Effector memory CD8-positive, alpha-beta T cell (primary cell): Measurements from ENCODE around the gene PROCA1.
A peak's percentile ranks its signal among the peaks of the same experiment; 100 is the strongest.

Experiments used
- ATAC-seq: fragments of 150-1000 bp; cut with Tn5 transposase; replicated peaks from 2 replicates; pipeline ENCODE4 v1.10.0; 2021; ENCODE audit warnings: mild to moderate bottlenecking, moderate library complexity
- DNase-seq, 3 experiments: peaks; one replicate each; pipeline ENCODE4 v3.0.0; 2021
- H3K27ac Mint-ChIP-seq, 2 donors: one replicate each; pipeline ENCODE4 v1.8.0; 2022; ENCODE audit warnings: mild to moderate bottlenecking in 2 of 2, mixed read lengths in 2 of 2, moderate library complexity in 2 of 2
- H3K27me3 Mint-ChIP-seq, 2 donors: one replicate each; pipeline ENCODE4 v1.8.0; 2022; ENCODE audit warnings: mixed read lengths in 2 of 2
- H3K36me3 Mint-ChIP-seq: one replicate; pipeline ENCODE4 v1.8.0; 2022; ENCODE audit warnings: mild to moderate bottlenecking, moderate library complexity, mixed read lengths; ENCODE audit not compliant: insufficient read depth
- H3K4me1 Mint-ChIP-seq, 2 donors: one replicate each; pipeline ENCODE4 v1.8.0; 2022; ENCODE audit warnings: low read depth in 2 of 2, mixed read lengths in 2 of 2
- H3K4me3 Mint-ChIP-seq, 2 donors: one replicate each; pipeline ENCODE4 v1.8.0; 2022; ENCODE audit warnings: mild to moderate bottlenecking in 2 of 2, mixed read lengths in 2 of 2, moderate library complexity in 2 of 2
- H3K9me3 Mint-ChIP-seq, 2 donors: one replicate each; pipeline ENCODE4 v1.8.0; 2022; ENCODE audit warnings: mixed read lengths in 2 of 2

Gene PROCA1

GRCh38 chr17:28703552-28704218, 8.0 kb downstream of the PROCA1 start:
- peak overlapping the region in 1 of 2 donors; percentile 73 for H3K27ac Mint-ChIP-seq
- peaks cover 39% of the 10 kb centered on the region for H3K36me3 Mint-ChIP-seq
- DNase-seq (no peak), ATAC-seq (no peak)
- peaks cover 0 to 4% of the 10 kb centered on the region in 2 donors for H3K4me1 Mint-ChIP-seq
- no peak overlapping the region for H3K4me3 Mint-ChIP-seq
- no peaks in the 10 kb centered on the region for H3K9me3 Mint-ChIP-seq
- H3K27me3 Mint-ChIP-seq: no peaks in the 10 kb centered on the region

DNA sequence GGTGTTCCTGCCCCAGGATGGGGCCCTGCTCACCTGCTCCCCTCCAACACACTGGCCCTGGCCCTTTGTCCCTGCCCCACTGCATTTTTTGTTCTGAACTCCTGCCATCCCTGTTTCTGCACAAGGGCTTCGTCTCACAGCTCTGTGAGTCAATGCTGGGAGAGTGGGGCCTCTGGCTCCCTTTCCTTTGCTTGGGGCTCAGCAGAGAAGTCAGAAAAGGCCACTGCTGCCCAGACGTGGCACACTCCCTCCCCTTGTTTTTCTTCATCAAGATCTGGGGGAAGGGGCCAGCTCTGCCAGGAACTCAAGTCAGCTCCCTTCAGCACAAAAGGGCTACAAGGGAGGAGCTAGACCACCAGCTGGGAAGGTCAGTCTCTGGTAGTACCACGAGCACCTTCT, 8.9 kb downstream of the PROCA1 start:
- Mint-ChIP-seq H3K27ac (peak overlapping the region; percentile 25 to 72), H3K4me3 (no peak overlapping the region), H3K27me3 (no peaks in the 10 kb centered on the region), H3K36me3 (peaks cover 43% of the 10 kb centered on the region), H3K4me1 (peaks cover 0 to 4% of the 10 kb centered on the region in 2 donors), H3K9me3 (no peaks in the 10 kb centered on the region)
- ATAC-seq (no peak), DNase-seq (no peak)

DNA sequence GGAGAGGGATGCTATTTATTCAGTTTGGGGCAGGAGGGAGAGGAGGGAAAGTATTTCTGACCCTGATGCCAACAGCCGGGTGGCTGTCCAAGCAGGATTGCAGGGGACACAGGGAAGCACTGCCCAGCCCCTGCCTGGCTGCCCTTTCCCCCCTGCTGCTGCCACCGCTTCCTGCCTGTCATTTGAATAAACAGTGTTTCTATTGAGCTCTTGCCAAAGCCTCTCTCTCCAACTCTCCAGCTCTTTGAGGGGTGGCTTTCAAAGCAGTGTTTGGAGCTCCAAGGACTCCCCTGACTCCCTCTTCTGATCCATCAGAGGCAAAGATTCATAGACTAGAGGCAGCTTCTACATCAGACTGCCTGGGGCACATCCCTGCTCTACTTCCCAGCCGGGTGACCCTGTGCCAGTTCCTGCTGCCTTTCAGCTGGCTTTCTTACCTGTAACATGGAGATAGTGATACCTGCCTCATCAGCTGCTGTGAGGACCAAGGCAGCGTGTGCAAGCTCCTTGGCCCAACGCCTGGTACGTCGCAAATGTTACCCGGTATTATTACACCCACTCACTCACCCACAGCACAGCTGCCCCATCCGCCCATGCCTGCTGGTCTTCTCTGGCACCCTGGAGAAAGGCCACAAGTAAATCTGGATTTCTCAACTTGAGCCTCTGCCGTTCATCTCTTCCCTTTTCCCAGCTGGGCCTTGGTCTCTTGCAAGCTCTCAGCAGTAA, 9.5 kb downstream of the PROCA1 start:
- no peaks in the 10 kb centered on the region for H3K27me3 Mint-ChIP-seq
- ATAC-seq: no peak
- no peaks in the 10 kb centered on the region for H3K9me3 Mint-ChIP-seq
- DNase-seq: no peak
- peaks cover 0 to 4% of the 10 kb centered on the region in 2 donors for H3K4me1 Mint-ChIP-seq
- H3K4me3 Mint-ChIP-seq: no peak overlapping the region
- H3K36me3 Mint-ChIP-seq: peaks cover 44% of the 10 kb centered on the region
- H3K27ac Mint-ChIP-seq: peak overlapping the region; percentile 25 to 72

GRCh38 chr17:28700830-28701492, 10.7 kb downstream of the PROCA1 start:
- Mint-ChIP-seq H3K4me1 (peaks cover 0 to 3% of the 10 kb centered on the region in 2 donors), H3K9me3 (no peaks in the 10 kb centered on the region), H3K27ac (peak overlapping the region in 1 of 2 donors; percentile 47), H3K4me3 (no peak overlapping the region), H3K36me3 (peaks cover 56% of the 10 kb centered on the region), H3K27me3 (no peaks in the 10 kb centered on the region)
- ATAC-seq: no peak
- no peak for DNase-seq

GRCh38 chr17:28700278-28700677, 11.4 kb downstream of the PROCA1 start:
- Mint-ChIP-seq H3K9me3 (no peaks in the 10 kb centered on the region), H3K36me3 (peaks cover 59% of the 10 kb centered on the region), H3K4me1 (peaks cover 0 to 3% of the 10 kb centered on the region in 2 donors), H3K27me3 (no peaks in the 10 kb centered on the region), H3K27ac (peak overlapping the region in 1 of 2 donors; percentile 47), H3K4me3 (no peak overlapping the region)
- DNase-seq: no peak
- no peak for ATAC-seq

GRCh38 chr17:28698253-28698941, 13.3 kb downstream of the PROCA1 start:
- no peaks in the 10 kb centered on the region for H3K27me3 Mint-ChIP-seq
- H3K36me3 Mint-ChIP-seq: peaks cover 77% of the 10 kb centered on the region
- no peaks in the 10 kb centered on the region for H3K9me3 Mint-ChIP-seq
- ATAC-seq (no peak), DNase-seq (no peak)
- H3K27ac Mint-ChIP-seq: no peak overlapping the region
- no peaks in the 10 kb centered on the region for H3K4me1 Mint-ChIP-seq
- no peak overlapping the region for H3K4me3 Mint-ChIP-seq

GRCh38 chr17:28693869-28694268, 17.8 kb downstream of the PROCA1 start:
- no peak for DNase-seq
- ATAC-seq: no peak
- H3K4me3 Mint-ChIP-seq: no peak overlapping the region
- H3K4me1 Mint-ChIP-seq: no peaks in the 10 kb centered on the region
- no peaks in the 10 kb centered on the region for H3K9me3 Mint-ChIP-seq
- H3K27ac Mint-ChIP-seq: no peak overlapping the region
- H3K36me3 Mint-ChIP-seq: peaks cover 87% of the 10 kb centered on the region
- H3K27me3 Mint-ChIP-seq: no peaks in the 10 kb centered on the region

DNA sequence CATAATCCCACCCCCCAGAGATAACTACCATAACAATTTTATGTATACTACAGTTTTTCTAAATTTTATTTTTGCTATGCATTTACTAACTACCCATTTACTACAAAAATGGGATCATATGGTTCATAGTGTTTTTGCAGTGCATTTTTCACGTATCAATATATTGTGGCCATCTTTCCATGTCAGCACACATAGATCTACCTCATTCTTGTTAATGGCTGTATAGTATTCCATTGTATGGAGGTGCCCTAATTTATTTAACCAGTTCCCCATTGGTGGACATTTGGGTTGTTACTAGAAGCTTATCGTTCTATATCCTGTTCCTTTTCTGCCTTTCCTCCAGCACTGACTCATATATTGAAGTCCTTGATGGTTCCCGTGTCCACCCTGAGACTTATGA, 22.7 kb downstream of the PROCA1 start:
- ATAC-seq (no peak), DNase-seq (no peak)
- Mint-ChIP-seq H3K9me3 (no peaks in the 10 kb centered on the region), H3K36me3 (peaks cover 92% of the 10 kb centered on the region), H3K27me3 (no peaks in the 10 kb centered on the region), H3K4me1 (no peaks in the 10 kb centered on the region), H3K27ac (no peak overlapping the region), H3K4me3 (no peak overlapping the region)

DNA sequence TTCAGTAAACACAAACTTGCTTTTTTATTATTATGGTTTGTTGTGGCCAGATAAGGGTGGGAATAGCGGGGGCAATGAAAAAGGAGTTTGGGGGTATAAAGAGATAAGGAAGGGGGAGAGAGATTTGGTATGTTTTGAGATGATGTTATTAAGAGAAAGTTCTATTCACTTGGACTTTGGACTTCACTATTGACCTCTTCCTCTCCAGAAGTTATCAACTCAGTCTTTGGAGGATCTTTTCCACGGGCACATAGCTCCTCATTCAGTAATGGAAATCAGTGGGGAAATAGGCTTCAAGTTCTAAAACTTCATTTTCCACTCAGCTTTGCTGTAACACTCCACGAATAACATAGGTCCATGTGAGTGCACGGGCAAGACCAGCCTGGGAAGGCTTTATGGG, 23.2 kb downstream of the PROCA1 start:
- Mint-ChIP-seq H3K4me1 (no peaks in the 10 kb centered on the region), H3K27ac (no peak overlapping the region), H3K9me3 (no peaks in the 10 kb centered on the region), H3K4me3 (no peak overlapping the region), H3K27me3 (no peaks in the 10 kb centered on the region), H3K36me3 (peaks cover 92% of the 10 kb centered on the region)
- ATAC-seq (no peak), DNase-seq (no peak)

- Mint-ChIP-seq H3K9me3 (no peaks in the 10 kb centered on the region), H3K27me3 (no peaks in the 10 kb centered on the region), H3K27ac (no peak overlapping the region), H3K36me3 (peaks cover 94% of the 10 kb centered on the region), H3K4me3 (no peak overlapping the region), H3K4me1 (no peaks in the 10 kb centered on the region)
- ATAC-seq: no peak
- DNase-seq: no peak
Observed at GRCh38 chr17:28686296-28686695, 25.4 kb downstream of the PROCA1 start.

DNA sequence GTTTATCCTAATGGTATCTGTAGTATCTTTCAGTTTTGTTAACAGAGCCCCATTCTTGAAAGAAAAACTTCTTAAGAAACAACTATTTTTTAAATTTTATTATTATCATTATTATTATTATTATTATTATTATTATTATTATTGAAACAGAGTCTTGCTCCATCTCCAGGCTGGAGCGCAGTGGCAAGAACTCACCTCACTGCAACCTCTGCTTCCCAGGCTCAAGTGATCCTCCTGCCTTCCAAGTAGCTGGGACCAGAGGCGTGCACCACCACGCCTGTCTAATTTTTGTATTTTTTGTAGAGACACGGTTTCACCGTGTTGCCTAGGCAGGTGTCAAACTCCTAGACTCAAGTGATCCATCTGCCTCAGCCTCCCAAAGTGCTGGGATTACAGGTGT, 26.3 kb downstream of the PROCA1 start:
- Mint-ChIP-seq H3K27ac (peak overlapping the region in 1 of 2 donors; percentile 67), H3K4me3 (no peak overlapping the region), H3K27me3 (no peaks in the 10 kb centered on the region), H3K36me3 (peaks cover 94% of the 10 kb centered on the region), H3K4me1 (no peaks in the 10 kb centered on the region), H3K9me3 (no peaks in the 10 kb centered on the region)
- no peak for ATAC-seq
- no peak for DNase-seq

- Mint-ChIP-seq H3K4me1 (no peaks in the 10 kb centered on the region), H3K27ac (no peak overlapping the region), H3K4me3 (no peak overlapping the region), H3K27me3 (no peaks in the 10 kb centered on the region), H3K36me3 (peaks cover 94% of the 10 kb centered on the region), H3K9me3 (no peaks in the 10 kb centered on the region)
- no peak for DNase-seq
- no peak for ATAC-seq
Observed at GRCh38 chr17:28684963-28685362, 26.7 kb downstream of the PROCA1 start.

DNA sequence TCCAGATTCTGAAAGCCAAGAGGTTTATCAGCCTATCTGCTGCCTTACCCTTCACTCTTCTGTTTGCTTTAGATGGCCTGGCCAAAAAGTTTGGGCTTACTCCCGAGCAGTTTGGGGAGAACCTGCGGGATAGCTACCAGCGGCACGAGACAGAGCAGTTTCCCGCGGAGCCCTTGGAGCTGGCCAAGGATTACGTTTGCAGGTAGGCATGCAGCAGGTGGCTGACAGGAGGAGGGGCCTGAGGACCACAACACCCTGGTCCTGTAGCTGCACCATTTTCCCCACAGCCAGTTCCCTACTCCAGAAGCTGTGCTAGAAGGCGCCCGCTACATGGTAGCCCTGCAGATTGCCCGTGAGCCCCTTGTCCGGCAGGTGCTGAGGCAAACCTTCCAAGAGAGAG, 29.0 kb downstream of the PROCA1 start:
- Mint-ChIP-seq H3K27ac (peak overlapping the region; percentile 31 to 38), H3K36me3 (peaks cover 91% of the 10 kb centered on the region), H3K27me3 (no peaks in the 10 kb centered on the region), H3K4me1 (no peaks in the 10 kb centered on the region), H3K9me3 (no peaks in the 10 kb centered on the region), H3K4me3 (no peak overlapping the region)
- no peak for DNase-seq
- ATAC-seq: no peak
